Measurements from ENCODE around the gene TMEM30B. TPM values are rescaled to one million over a fixed set of nuclear protein-coding genes. Genes with fewer than 3 reads are reported as not detected.
A peak's percentile ranks its signal among the peaks of the same experiment; 100 is the strongest.

The TMEM30B gene
- polyA plus RNA-seq, 4 donors = 21.6 to 41.3 (median 30.5) TPM

GRCh38 chr14:61270714-61271113, 10.4 kb downstream of the TMEM30B start:
- peaks cover 0 to 4% (median 2%) of the 10 kb centered on the region in 3 donors for H3K4me1 ChIP-seq (ENCODE audit: control insufficient read depth in 3 of 3, insufficient read depth in 2 of 3, low read depth in 1 of 3, low read length in 2 of 3)
- H3K27ac ChIP-seq (ENCODE audit: low read depth in 1 of 3, low read length in 2 of 3) = no peak overlapping the region
- WGBS, 3 donors = 63 to 77% (median 67%) methylated on average over 4 of the region's 4 CpGs
- FAIRE-seq (no peak), DNase-seq (no peak)
- no peaks in the 10 kb centered on the region for H3K9me3 ChIP-seq (ENCODE audit: control insufficient read depth in 2 of 2, insufficient read depth in 1 of 2, low read depth in 1 of 2, low read length in 1 of 2)
- H3K27me3 ChIP-seq (ENCODE audit: control insufficient read depth in 3 of 3, insufficient read depth in 3 of 3, low read length in 3 of 3) = peaks cover 0 to 5% (median 0%) of the 10 kb centered on the region in 3 donors
- H3K36me3 ChIP-seq (ENCODE audit: control insufficient read depth in 3 of 3, insufficient read depth in 2 of 3, low read depth in 1 of 3, low read length in 3 of 3) = no peaks in the 10 kb centered on the region
- H3K4me3 ChIP-seq (ENCODE audit: low read depth in 1 of 3, low read length in 3 of 3) = no peak overlapping the region

DNA sequence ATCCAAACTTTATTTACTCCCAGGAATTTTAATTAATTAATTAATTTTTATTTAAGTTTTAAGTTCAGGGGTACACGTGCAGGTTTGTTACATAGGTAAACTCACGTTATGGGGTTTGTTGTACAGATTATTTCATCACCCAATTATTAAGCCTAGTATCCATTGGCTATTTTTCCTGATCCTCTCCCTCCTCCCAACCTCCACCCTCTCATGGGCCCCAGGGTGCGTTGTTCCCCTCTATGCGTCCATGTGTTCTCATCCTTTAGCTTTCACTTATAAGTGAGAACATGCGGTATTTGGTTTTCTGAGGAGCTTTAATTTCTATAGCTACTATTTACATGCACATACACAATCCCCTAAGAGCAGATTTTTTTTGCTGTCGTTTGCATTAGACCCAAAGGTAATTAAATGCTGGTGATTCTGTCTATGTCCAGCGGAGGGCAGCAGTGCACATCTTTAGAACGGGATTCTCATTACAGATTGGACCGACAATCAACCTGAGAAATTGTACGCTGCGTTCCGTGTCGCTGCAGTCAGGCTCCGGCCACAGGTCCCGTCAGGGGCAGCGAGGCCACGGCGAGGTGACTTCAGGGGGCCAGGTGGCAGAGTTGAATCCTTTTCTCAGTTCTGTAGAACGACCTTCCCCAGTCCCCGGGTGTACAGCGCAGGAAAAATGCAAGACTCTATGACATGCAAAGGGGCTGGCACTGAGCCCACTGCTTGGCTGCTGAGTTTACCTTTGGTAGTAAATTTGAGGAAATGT, 11.6 kb downstream of the TMEM30B start:
- no peaks in the 10 kb centered on the region for H3K9me3 ChIP-seq (ENCODE audit: control insufficient read depth in 2 of 2, insufficient read depth in 1 of 2, low read depth in 1 of 2, low read length in 1 of 2)
- DNase-seq = peak; percentile 88 to 90
- H3K27me3 ChIP-seq (ENCODE audit: control insufficient read depth in 3 of 3, insufficient read depth in 3 of 3, low read length in 3 of 3) = peaks cover 0 to 7% (median 3%) of the 10 kb centered on the region in 3 donors
- H3K4me3 ChIP-seq (ENCODE audit: low read depth in 1 of 3, low read length in 3 of 3) = peak overlapping the region in 1 of 3 donors; percentile 33
- no peak overlapping the region for H3K27ac ChIP-seq (ENCODE audit: low read depth in 1 of 3, low read length in 2 of 3)
- no peaks in the 10 kb centered on the region for H3K4me1 ChIP-seq (ENCODE audit: control insufficient read depth in 3 of 3, insufficient read depth in 2 of 3, low read depth in 1 of 3, low read length in 2 of 3)
- no peak for FAIRE-seq
- H3K36me3 ChIP-seq (ENCODE audit: control insufficient read depth in 3 of 3, insufficient read depth in 2 of 3, low read depth in 1 of 3, low read length in 3 of 3) = no peaks in the 10 kb centered on the region
- WGBS, 3 donors = 3 to 7% (median 3%) methylated on average over 21 of the region's 21 CpGs

DNA sequence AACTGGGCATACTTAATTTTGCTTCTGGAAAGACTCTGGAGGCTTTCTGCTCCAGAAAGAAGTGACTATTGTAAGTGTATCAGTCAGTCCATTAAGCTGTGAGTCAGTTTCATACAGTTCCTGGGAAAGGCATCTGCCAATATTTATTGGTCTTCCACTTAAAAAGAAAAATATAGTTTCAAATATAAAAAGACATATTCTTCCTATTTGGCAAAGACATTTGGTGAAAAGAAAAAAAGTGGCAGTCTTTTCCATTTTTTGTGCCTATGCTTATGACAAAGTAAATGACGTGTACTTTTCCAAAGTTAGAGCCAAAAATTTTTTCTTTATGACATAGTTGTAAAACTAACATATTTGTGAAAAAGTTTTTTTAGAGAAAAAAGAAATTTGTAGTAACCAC, 12.3 kb downstream of the TMEM30B start:
- Histone ChIP-seq H3K4me3 (ENCODE audit: low read depth in 1 of 3, low read length in 3 of 3) (no peak overlapping the region), H3K4me1 (ENCODE audit: control insufficient read depth in 3 of 3, insufficient read depth in 2 of 3, low read depth in 1 of 3, low read length in 2 of 3) (no peaks in the 10 kb centered on the region), H3K27me3 (ENCODE audit: control insufficient read depth in 3 of 3, insufficient read depth in 3 of 3, low read length in 3 of 3) (peaks cover 0 to 7% (median 3%) of the 10 kb centered on the region in 3 donors), H3K9me3 (ENCODE audit: control insufficient read depth in 2 of 2, insufficient read depth in 1 of 2, low read depth in 1 of 2, low read length in 1 of 2) (no peaks in the 10 kb centered on the region), H3K36me3 (ENCODE audit: control insufficient read depth in 3 of 3, insufficient read depth in 2 of 3, low read depth in 1 of 3, low read length in 3 of 3) (no peaks in the 10 kb centered on the region), H3K27ac (ENCODE audit: low read depth in 1 of 3, low read length in 2 of 3) (no peak overlapping the region)
- WGBS, 3 donors = 13 to 28% (median 18%) methylated on average over 1 of the region's 1 CpG
- DNase-seq (no peak), FAIRE-seq (no peak)

DNA sequence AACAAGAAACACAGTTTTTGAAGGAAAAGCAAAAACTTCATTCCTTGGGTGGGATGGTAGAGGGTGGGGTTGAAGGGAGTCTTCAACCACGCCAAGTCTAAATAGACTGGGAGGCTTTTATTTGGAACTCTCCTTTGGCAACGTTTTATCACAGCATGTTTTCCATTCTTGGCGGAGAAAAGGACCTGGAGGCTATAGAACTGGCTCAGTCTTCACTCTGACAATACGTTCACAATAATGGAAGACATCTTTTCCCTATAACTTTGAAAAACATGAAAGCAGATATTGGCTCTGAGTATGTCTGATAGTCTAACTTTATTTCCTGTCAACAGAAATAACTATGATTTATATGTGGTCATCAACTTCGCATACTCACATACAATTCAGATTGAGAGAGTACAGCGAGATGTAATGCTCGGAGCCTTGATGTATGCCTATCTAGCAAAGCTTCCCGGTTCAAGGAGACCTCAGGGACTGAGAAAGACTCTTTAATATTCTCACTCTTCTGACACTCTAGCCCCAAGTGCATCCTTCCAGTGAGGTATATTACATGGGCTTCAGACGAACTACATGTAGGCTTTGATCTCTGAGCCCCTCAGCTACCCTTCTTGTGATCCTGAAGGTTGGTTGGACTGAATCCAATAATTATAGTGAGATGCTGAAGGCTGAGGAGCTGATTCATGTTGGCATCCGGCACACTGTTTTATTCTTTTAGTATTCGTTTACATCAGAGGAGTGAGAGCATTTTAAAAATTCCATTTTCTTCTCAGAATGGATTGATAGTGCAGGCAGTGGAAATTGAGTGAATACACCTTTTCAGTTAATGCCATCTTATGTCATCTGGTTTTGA, 14.0 kb downstream of the TMEM30B start:
- Histone ChIP-seq H3K36me3 (ENCODE audit: control insufficient read depth in 3 of 3, insufficient read depth in 2 of 3, low read depth in 1 of 3, low read length in 3 of 3) (no peaks in the 10 kb centered on the region), H3K9me3 (ENCODE audit: control insufficient read depth in 2 of 2, insufficient read depth in 1 of 2, low read depth in 1 of 2, low read length in 1 of 2) (no peaks in the 10 kb centered on the region), H3K4me1 (ENCODE audit: control insufficient read depth in 3 of 3, insufficient read depth in 2 of 3, low read depth in 1 of 3, low read length in 2 of 3) (no peaks in the 10 kb centered on the region), H3K4me3 (ENCODE audit: low read depth in 1 of 3, low read length in 3 of 3) (no peak overlapping the region), H3K27ac (ENCODE audit: low read depth in 1 of 3, low read length in 2 of 3) (no peak overlapping the region), H3K27me3 (ENCODE audit: control insufficient read depth in 3 of 3, insufficient read depth in 3 of 3, low read length in 3 of 3) (peaks cover 0 to 7% (median 3%) of the 10 kb centered on the region in 3 donors)
- DNase-seq (no peak), FAIRE-seq (no peak)
- WGBS, 3 donors = 58 to 64% (median 62%) methylated on average over 11 of the region's 11 CpGs

- Histone ChIP-seq H3K4me1 (ENCODE audit: control insufficient read depth in 3 of 3, insufficient read depth in 2 of 3, low read depth in 1 of 3, low read length in 2 of 3) (no peaks in the 10 kb centered on the region), H3K36me3 (ENCODE audit: control insufficient read depth in 3 of 3, insufficient read depth in 2 of 3, low read depth in 1 of 3, low read length in 3 of 3) (no peaks in the 10 kb centered on the region), H3K27ac (ENCODE audit: low read depth in 1 of 3, low read length in 2 of 3) (no peak overlapping the region), H3K27me3 (ENCODE audit: control insufficient read depth in 3 of 3, insufficient read depth in 3 of 3, low read length in 3 of 3) (peaks cover 0 to 7% (median 3%) of the 10 kb centered on the region in 3 donors), H3K9me3 (ENCODE audit: control insufficient read depth in 2 of 2, insufficient read depth in 1 of 2, low read depth in 1 of 2, low read length in 1 of 2) (no peaks in the 10 kb centered on the region), H3K4me3 (ENCODE audit: low read depth in 1 of 3, low read length in 3 of 3) (no peak overlapping the region)
- no peak for DNase-seq
- WGBS, 3 donors = 82 to 87% (median 83%) methylated on average over 4 of the region's 4 CpGs
- no peak for FAIRE-seq
Measured at GRCh38 chr14:61266436-61266835, 14.7 kb downstream of the TMEM30B start.

DNA sequence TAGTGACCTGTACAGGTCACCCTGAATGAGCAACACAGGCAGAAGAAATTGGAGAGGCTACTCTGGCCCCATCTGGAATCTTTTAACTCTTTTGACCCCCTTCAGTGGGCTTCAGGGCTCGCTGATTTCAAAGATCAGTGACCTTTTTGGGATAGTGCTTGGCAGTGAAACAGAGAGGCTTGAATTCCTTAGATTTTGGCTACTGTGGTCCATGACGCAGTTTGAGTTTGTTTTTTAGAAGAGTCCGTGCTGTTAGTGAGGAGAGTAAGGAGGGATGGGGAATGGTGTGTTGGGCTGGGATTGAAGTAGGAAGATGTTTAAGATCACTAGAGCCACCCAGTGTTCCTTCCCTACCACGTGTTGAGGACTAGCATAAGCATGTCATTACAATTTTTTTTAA, 16.5 kb downstream of the TMEM30B start:
- Histone ChIP-seq H3K27ac (ENCODE audit: low read depth in 1 of 3, low read length in 2 of 3) (no peak overlapping the region), H3K27me3 (ENCODE audit: control insufficient read depth in 3 of 3, insufficient read depth in 3 of 3, low read length in 3 of 3) (peaks cover 0 to 7% (median 7%) of the 10 kb centered on the region in 3 donors), H3K4me1 (ENCODE audit: control insufficient read depth in 3 of 3, insufficient read depth in 2 of 3, low read depth in 1 of 3, low read length in 2 of 3) (no peaks in the 10 kb centered on the region), H3K9me3 (ENCODE audit: control insufficient read depth in 2 of 2, insufficient read depth in 1 of 2, low read depth in 1 of 2, low read length in 1 of 2) (no peaks in the 10 kb centered on the region), H3K36me3 (ENCODE audit: control insufficient read depth in 3 of 3, insufficient read depth in 2 of 3, low read depth in 1 of 3, low read length in 3 of 3) (no peaks in the 10 kb centered on the region), H3K4me3 (ENCODE audit: low read depth in 1 of 3, low read length in 3 of 3) (no peak overlapping the region)
- FAIRE-seq (no peak), DNase-seq (no peak)
- WGBS, 3 donors = 58 to 69% (median 60%) methylated on average over 4 of the region's 4 CpGs

GRCh38 chr14:61264010-61264571, 17.0 kb downstream of the TMEM30B start:
- 55 to 74% (median 71%) methylated on average over 4 of the region's 4 CpGs for WGBS, 3 donors
- Histone ChIP-seq H3K27me3 (ENCODE audit: control insufficient read depth in 3 of 3, insufficient read depth in 3 of 3, low read length in 3 of 3) (peaks cover 0 to 7% (median 7%) of the 10 kb centered on the region in 3 donors), H3K36me3 (ENCODE audit: control insufficient read depth in 3 of 3, insufficient read depth in 2 of 3, low read depth in 1 of 3, low read length in 3 of 3) (no peaks in the 10 kb centered on the region), H3K4me3 (ENCODE audit: low read depth in 1 of 3, low read length in 3 of 3) (no peak overlapping the region), H3K27ac (ENCODE audit: low read depth in 1 of 3, low read length in 2 of 3) (no peak overlapping the region), H3K9me3 (ENCODE audit: control insufficient read depth in 2 of 2, insufficient read depth in 1 of 2, low read depth in 1 of 2, low read length in 1 of 2) (no peaks in the 10 kb centered on the region), H3K4me1 (ENCODE audit: control insufficient read depth in 3 of 3, insufficient read depth in 2 of 3, low read depth in 1 of 3, low read length in 2 of 3) (no peaks in the 10 kb centered on the region)
- DNase-seq (no peak), FAIRE-seq (no peak)

GRCh38 chr14:61262082-61262481, 19.1 kb downstream of the TMEM30B start:
- DNase-seq (no peak), FAIRE-seq (no peak)
- WGBS, 3 donors = 71 to 78% (median 77%) methylated on average over 4 of the region's 4 CpGs
- no peak overlapping the region for H3K27ac ChIP-seq (ENCODE audit: low read depth in 1 of 3, low read length in 2 of 3)
- H3K36me3 ChIP-seq (ENCODE audit: control insufficient read depth in 3 of 3, insufficient read depth in 2 of 3, low read depth in 1 of 3, low read length in 3 of 3) = no peaks in the 10 kb centered on the region
- H3K4me3 ChIP-seq (ENCODE audit: low read depth in 1 of 3, low read length in 3 of 3) = no peak overlapping the region
- H3K27me3 ChIP-seq (ENCODE audit: control insufficient read depth in 3 of 3, insufficient read depth in 3 of 3, low read length in 3 of 3) = peaks cover 0 to 7% (median 4%) of the 10 kb centered on the region in 3 donors
- H3K4me1 ChIP-seq (ENCODE audit: control insufficient read depth in 3 of 3, insufficient read depth in 2 of 3, low read depth in 1 of 3, low read length in 2 of 3) = no peaks in the 10 kb centered on the region
- no peaks in the 10 kb centered on the region for H3K9me3 ChIP-seq (ENCODE audit: control insufficient read depth in 2 of 2, insufficient read depth in 1 of 2, low read depth in 1 of 2, low read length in 1 of 2)

All from small intestine (tissue), 7 donors.